HG02970 (cell line): Measurements from ENCODE around the gene CNGB1.
"Not testable (repeated sequence)": the region's sequence is repeated elsewhere in the genome, so short reads cannot be mapped to it uniquely, and the experiment has no call there.

Experiments
- ATAC-seq: cut with Tn5 transposase; IDR thresholded peaks from one replicate; pipeline ENCODE4 v1.9.1; 2021; ENCODE audit warnings: mild to moderate bottlenecking, moderate library complexity, moderate number of reproducible peaks; ENCODE audit not compliant: unreplicated experiment, low FRiP score

Gene CNGB1

DNA sequence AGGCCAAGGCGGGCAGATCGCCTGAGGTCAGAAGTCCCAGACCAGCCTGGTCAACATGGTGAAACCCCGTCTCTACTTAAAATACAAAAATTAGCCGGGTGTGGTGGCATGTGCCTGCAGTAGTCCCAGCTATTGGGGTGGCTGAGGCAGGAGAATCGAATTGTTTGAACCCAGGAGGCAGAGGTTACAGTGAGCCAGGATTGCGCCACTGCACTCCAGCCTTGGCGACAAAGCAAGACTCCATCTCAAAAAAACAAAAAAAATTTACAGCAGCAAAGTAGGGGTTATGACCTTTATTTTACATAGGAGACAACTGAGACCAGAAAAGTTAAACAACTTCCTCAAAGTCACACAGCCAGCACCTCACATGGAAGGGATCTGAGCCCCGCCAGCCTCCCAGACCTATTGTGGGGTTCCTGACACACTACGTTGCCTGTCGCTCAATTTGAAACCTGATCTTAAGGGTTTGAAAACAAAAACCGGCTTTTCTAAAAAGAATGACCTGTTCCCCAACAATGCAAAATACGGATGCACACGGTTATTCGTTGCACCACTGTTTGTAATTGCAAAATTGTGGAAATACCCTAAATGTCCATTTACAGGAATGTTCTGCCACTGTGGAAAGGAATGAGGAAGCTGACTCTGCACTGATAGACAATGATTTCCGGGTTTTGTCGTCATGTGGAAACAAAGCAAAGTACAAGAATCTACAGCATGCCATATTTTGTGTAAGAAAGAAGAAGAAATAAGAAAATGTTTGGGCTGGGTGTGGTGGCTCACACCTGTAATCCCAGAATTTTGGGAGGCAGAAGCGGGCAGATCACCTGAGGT is 77.2 kb downstream of the CNGB1 start:
- ATAC-seq = no peak

DNA sequence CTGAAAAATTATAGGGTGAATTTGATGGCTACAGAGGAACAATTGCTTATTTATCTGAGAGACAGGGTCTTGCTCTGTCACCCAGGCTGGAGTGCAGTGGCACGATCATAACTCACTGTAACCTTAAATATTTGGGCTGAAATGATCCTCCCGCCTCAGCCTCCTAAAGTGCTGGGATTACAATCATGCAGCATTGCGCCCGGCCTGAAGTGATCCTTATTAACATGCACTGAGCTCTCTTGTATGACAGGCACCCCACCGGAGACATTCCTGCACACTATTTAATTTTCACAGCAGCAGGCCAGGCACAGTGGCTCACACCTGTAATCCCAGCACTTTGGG is 77.7 kb downstream of the CNGB1 start:
- ATAC-seq = no peak

DNA sequence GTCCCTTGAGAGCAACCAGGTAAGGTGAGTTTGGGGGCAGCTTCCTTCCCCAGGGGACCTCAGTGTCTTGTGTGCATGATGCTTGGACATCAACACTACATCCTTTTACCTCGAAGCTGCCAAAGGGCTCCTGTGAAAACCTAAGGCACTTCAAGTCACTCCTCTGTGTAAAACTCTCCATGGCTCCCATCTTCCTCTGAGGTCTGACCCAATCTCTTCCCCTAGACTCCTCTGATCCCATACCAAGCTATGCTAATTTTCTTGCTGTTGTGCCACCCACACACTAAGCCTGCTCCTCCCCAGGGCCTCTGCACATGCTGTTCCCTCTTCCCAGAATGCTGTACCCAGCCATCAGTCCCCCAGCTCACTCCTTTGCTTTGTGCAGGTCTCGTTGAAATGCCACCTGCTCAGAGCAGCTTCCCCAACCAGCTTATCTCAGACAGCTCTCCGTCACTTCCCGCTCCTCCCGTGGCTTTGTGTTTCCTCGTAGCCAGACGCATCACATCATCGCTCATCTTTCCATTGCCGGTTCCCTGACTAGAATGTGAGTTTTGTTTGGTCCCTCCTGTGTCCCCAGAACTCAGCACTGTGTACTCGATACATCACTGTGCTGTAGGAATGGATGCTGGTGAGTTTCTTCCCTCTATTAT is 78.4 kb downstream of the CNGB1 start:
- ATAC-seq = no peak

DNA sequence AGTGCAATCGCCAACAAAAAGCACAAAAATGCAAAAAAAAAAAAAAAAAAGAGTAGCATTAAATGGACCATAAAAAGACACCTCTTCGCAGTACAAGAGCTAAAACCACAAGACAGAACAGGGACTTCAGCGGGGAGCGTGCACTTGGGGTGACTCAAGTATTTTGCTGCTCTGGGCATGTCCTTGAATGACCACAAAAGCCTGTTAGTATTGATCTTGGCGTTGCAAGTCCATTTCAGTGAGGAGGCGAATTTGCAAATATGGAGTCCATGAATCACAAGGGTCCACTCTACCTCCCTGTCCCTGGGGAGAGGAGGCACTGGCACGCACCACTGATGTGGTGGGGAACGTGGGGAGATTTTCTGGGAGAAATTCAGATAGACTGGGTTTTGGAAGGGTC is 78.9 kb downstream of the CNGB1 start:
- no peak for ATAC-seq

DNA sequence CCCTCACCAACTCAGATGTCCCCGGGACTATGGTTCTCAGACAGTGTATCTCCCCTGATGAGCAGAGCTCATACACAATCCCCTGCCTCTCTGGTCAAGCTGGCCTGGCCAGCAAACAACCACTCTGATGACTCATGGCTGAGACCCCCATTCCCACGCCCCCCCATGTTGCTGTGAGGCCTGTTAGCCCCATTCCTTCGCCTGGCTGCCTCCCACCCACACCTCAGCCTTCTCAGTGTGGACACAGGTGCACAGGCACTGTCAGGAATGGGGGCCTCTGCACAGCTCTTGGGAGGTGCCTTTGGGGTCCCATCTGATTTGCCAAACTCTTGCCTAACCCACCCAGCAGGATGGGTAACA is 80.2 kb downstream of the CNGB1 start:
- ATAC-seq = no peak

DNA sequence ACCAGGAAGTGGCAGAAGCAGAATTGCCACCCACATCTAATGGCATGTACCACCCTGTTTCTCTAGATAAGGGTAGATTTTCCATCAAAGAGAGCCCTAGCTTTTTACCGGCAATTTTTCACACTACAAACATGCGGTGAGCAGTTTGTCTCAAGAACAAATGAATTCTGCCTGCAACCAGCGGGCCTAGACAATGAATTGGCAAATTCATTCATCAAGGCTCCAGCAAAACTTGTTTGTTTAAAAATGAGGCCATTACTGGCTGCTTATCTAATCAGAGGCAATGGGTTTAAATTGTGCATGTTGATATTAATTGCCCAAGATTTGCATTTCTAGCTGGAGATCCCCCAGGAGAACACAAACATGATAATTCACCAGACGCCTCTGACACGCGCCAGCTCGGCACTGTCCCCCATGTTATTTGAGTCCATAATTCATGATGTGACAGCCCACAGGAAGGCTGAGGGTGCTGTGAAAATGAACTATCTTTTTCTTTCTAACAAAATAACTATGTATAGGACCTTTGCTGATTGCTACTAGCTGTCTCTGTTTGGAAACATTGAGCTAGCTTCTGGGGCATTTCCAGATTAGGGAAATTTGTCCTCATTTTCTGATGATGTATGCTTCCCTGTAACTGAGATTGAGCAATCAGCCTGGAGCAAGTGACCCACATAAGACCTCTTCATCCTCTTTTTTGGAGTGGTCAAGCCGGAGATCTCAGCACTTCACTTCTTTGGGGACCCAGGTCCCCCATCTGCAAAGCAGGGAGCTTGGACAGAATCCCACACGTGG is 80.8 kb downstream of the CNGB1 start:
- no peak for ATAC-seq

DNA sequence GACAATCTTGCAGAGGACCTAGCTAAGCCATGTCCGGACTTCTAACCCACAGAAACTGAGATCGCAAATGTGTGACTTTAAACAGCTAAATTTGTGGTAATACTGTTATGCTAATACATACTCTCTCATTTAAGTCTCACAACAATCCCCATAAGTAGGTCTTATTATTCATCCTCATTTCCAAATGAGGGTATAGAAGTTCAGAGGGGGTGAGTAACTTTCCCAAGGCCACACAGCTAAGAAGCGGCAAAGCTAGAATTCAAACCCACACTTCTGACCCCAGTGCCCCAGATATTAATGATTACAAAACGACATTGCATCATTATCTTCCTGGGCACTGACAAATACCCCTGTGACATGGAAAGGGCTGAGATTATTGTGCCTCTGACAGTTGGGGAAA is 81.4 kb downstream of the CNGB1 start:
- no peak for ATAC-seq

DNA sequence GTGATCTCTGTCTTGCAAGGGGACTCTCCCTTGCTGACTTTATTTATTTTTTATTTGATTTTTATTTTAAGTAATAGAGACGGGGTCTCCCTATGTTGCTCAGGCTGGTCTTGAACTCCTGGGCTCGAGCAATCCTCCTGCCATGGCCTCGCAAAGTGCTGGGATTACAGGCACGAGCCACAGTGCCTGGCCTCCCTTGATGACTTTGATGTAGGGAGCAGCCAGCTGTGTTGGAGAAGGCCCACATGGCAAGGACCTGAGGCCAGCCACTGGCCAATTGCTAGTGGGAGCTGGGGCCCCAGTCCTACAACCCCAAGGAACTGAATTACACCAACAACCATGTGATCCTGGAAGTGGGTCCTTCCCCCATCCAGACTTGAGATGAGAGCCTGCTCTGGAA is 81.8 kb downstream of the CNGB1 start:
- ATAC-seq = no peak

DNA sequence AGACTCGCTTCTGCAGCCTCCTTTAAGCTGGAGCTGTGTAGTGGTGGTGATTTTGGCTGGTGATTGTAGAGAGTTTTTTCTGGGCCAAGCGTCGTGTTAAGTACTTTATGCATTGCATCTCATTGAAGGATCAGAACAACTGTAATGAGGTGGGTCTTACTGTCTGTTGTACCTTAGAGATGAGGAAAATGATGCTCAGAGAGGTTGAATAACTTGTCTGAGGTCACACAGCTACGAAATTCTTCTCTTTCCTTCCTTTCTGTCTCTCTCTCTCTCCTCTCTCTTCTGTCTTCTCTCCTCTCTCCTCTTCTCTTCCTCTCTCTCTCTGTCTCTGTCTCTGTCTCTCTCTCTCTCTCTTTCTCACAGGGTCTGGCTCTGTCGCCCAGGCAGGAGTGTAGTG is 82.8 kb downstream of the CNGB1 start:
- ATAC-seq = no peak

DNA sequence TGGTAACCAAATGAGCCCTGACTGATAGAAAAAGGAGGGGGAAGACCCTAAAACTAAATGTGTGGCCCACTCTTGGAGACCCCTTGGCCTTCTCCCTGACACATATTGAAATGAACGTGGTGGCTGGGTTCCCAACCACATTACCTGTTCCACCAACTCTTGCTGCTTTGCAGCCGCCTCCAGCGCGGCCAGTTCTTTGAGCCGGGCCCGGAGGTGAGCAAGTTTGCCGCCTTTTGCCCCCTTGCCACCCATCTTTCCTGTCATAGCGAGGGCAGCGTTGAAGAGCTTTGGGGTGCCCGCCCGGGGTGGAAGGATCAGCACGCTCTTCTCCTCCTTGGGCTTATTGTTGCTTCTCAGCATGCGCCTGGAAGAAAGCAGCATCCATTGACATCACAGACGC is 83.2 kb downstream of the CNGB1 start:
- no peak for ATAC-seq

DNA sequence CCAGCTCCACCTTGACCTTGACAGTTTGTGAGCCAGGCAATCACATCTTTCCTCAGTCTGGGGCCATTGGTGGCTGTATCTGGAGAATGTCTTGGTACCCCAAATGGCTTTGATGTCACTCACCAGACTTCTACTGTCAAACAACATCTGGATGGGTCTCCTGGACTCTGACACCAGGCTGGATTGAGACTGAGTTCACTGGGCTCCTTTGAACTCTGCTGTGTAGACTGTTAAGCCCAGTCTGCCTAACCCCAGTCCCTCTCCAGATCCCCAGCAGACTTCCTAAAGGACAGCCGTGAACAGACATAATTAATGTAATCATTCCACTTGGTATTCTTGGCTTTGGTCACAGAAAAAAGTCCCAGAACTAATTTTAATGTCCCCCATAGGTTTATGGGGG is 84.5 kb downstream of the CNGB1 start:
- no peak for ATAC-seq

DNA sequence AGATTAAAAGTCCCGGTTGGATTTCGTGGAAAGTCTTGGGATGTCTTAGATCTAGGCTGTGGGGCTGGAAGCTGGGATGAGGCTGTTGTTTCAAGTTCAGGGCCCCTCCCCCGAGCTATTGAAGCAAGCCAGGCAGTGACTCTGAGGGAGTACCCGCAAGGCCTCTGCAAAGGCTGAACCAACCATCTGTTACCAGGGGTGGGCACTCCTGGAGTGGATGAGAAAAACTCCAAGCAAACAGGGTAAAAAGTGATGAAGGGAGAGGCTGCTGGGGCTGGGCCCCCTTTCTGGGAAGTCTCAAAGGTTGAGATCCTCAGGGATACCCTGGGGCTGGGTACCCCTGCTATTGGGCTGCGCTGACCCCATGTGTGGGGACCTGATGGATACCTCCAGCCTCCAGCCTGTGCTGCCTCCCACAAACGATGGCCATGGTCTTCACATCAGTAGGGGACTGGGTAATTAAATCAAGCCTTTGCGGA is 86.2 kb downstream of the CNGB1 start:
- ATAC-seq = no peak

DNA sequence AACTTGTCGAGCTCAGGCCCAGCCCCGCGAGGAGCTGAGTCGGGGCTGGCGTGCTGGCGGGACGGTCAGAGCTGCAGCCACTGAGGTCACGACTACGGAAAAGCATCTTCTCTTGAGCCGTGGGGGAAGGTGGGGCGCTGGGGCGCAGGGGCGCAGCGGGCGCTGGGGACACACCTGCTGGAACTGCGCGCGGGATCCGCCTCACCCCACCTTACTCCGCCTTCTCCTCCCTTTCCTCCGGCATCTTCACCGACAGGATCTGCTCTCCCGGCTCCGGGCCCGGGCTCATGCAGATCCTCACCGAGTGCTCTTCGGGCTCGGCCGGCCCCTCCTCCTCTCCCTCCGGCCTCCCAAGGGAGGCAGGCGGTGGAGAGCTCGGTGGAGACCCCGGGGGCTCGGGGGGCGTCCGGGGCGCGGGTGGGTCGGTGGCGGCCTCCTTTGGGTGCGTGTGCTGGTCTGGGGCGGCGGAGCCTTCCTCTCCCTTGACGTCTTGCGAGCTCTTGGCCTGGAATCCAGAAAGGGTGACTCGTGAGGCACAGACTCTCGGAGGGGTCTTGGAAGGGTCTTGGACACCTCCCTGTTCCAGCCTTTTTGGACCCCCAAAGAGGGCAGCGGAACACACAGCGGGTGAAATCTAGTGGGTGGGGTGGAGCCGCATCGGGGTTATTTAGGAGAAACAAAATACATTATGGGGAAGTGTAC is 86.8 kb downstream of the CNGB1 start:
- ATAC-seq = no peak

DNA sequence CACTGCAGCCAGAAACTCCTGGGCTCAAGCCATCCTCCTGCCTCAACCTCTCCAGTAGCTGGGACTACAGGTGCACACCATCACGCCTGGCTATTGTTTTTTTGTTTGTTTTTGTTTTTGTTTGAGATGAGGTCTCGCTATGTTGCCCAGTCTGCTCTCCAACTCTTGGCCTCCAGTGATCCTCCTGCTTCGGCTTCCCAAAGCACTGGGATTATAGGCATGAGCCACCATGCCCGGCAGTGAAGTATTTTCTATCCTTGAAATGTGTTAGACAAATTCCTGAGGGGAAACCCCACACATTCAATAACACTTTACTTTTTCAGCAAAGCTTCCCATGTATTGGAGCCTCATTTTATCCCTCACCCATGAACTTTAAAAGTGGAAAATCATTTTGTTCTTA is 87.4 kb downstream of the CNGB1 start:
- no peak for ATAC-seq

DNA sequence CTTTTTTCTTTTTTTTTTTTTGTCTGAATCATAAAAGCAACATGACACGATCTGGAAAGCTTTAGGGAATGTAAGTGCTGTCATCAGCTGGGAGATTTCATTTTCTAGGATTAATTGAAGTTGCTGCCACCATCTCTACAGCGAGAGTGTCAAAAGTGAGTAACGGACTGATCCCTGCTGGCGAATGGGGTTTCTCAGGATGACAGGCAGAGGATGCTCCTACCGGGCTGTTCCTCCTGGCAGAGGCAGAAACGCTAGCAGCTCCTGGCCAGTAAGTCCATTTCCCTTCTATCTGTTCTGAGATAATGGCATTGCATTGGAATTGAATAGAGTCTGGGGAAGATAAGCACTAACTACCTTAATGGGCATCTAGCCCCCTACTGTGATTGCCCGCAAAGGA is 88.1 kb downstream of the CNGB1 start:
- ATAC-seq = no peak

DNA sequence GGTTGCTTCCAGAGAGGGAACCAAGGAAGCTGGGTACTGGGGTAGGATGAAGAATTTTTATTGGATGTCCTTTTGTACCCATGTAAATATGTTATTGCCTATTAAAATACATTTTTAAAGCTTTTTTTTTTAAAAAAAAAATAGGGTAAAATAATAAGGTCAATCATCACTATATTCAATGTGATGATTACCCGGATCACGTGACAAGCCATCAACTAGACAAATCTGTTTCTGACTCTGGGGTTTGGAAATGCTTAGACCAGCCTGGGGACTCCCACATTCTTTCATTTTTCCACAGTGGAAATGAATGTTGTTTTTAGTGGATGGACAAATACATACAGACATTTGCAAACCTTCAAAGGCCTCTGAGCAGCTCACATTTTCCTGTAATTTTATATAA is 88.7 kb downstream of the CNGB1 start:
- ATAC-seq = no peak

DNA sequence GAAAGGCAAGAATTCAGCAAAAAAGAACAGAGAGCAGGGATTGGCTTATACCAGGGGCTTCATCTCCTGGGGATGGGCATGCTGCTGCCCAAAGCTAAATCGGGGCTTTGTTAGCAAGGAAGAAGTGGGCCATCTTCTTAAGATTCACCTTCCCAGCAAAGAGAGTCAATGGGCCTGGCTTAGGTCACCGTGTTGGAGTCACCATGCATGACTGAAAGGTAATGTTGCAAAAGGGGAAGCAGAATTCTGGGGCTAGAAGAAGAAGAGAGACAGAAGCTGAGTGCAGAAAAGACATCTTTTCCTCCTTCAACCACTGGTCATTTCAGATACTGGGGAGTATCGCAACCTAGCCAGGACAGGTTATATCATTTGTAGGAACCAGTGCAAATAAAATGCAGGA is 92.3 kb downstream of the CNGB1 start:
- no peak for ATAC-seq

DNA sequence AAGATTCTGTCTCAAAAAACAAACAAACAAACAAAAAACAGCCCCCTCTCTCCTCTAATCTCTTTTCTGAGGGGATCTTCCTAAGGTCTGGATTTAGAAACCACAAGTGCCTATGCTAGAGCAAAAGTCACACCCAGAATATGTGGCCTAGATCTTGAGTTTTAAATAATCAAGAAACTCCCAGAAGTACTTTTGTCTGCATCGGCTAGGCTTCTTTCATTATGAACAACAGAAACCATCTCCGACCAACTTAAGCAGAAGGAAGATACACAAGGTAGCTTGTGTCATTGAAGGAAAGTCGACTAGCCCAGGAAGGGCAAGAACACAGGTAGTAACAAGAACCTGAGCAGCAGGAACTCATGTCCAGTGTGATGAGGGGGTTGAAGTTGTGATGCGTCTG is 94.7 kb downstream of the CNGB1 start:
- no peak for ATAC-seq

DNA sequence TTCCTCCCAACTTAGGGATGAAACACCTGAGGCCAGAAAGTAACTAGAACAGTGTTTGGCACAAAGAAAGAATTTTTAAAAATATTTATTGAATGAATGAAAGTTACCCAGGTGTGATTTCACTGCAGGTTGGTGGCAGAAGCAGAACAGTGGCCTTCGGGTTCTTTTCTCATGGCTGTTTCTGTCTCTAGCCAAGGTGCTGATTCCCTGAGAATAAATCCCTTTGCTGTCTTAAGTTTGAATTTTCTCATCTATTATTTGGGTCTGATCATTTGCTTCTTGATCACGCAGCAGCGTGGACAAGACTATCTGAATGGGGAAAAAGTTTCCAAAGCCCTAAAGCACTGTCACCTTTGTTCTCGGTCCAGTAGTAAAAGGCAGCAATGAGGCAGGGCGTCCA is 95.6 kb downstream of the CNGB1 start:
- ATAC-seq = no peak

DNA sequence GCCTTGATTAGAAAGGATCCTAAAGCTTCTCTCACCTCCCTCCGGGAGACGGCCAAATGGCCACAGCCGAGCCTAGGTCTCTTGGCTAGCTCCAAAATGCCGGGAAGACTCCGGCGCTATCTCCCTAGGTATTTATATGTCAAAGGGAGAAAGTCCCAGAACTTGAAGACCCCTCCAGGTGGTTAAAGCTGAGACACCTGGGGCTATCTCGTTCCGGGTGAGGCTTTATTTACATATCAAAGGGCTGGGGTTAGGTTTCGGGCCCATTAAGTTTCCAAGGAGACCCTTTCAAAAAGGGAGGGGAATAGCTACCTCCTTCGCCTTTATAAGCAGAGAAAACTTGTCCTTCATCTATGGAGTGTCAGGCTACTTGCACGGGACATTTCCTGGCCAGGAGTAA is 97.7 kb downstream of the CNGB1 start:
- no peak for ATAC-seq

DNA sequence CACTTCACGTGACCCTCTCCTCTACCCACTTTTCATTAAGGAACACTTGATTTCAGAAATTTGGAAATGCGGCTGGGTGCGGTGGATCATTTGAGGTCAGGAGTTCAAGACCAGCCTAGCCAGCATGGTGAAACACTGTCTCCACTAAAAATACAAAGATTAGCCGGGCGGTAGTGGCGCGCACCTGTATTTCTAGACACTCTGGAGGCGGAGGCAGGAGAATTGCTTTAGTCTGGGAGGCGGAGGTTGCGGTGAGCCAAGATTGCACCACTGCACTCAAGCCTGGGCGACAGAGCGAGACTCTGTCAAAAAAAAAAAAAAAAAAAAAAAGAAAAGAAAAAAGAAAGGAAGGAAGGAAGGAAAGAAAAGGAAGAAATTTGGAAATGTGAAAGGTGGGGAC is 98.2 kb downstream of the CNGB1 start:
- ATAC-seq = not testable (repeated sequence)
